A549 (cell line): Measurements from ENCODE around the gene SLC17A7.
A peak's percentile ranks its signal among the peaks of the same experiment; 100 is the strongest.

Experiments used
- CHD4 ChIP-seq: fragments of 200-600 bp; sonication (generic); IDR thresholded peaks from 2 replicates; pipeline ENCODE4 v1.6.1; 2016; ENCODE audit warnings: antibody characterized with exemption, mild to moderate bottlenecking, borderline replicate concordance
- CTCF ChIP-seq: fragments of >200 bp; sonication (Bioruptor Twin); formaldehyde crosslinking; IDR thresholded peaks from 3 replicates; pipeline ENCODE4 v1.5.1; 2016
- JUN ChIP-seq, 2 experiments: fragments of >200 bp; sonication (Bioruptor Twin); formaldehyde crosslinking; IDR thresholded peaks; 2 replicates in 1 of 2; 3 replicates in 1 of 2; pipeline ENCODE4 v1.6.1; 2016 to 2017
- KDM1A ChIP-seq: fragments of 200-600 bp; sonication (generic); IDR thresholded peaks from 2 replicates; pipeline ENCODE4 v1.6.1; 2016; ENCODE audit warnings: low read depth, mild to moderate bottlenecking
- MAFK ChIP-seq: fragments of 450-650 bp; IDR thresholded peaks from 2 replicates; pipeline ENCODE4 v1.6.1; 2014; ENCODE audit not compliant: partially characterized antibody
- MAX ChIP-seq: IDR thresholded peaks from 2 replicates; pipeline ENCODE4 v1.6.1; 2012
- RAD21 ChIP-seq, 2 experiments: fragments of >200 bp in 1 of 2; sonication (Bioruptor Twin) in 1 of 2; formaldehyde crosslinking in 1 of 2; IDR thresholded peaks in 1 of 2; conservative IDR thresholded peaks in 1 of 2; 2 replicates in 1 of 2; 3 replicates in 1 of 2; pipeline ENCODE4 v1.6.1; 2012 to 2018; ENCODE audit warnings: inconsistent platforms in 1 of 2
- REST ChIP-seq: fragments of 200-600 bp; sonication (generic); IDR thresholded peaks from 2 replicates; pipeline ENCODE4 v1.6.1; 2016; ENCODE audit warnings: antibody characterized with exemption, mild to moderate bottlenecking, moderate library complexity
- ZFP36 ChIP-seq: fragments of 450-650 bp; IDR thresholded peaks from 2 replicates; pipeline ENCODE4 v1.6.1; 2014; ENCODE audit warnings: borderline replicate concordance; ENCODE audit not compliant: partially characterized antibody

GRCh38 chr19:49459388-49459787 is 18.1 kb upstream of the SLC17A7 start:
- TF ChIP-seq KDM1A (no peak), CTCF (no peak), RAD21 (conservative IDR thresholded peaks at IDR 0.05 in 1 of 2, IDR thresholded peaks at IDR 0.05 in 1 of 2) (no peak), JUN (IDR thresholded peaks at IDR 0.05) (no peak), REST (no peak), MAX (no peak), ZFP36 (peak; percentile 60), MAFK (no peak), CHD4 (no peak)
